ENCODE results near the gene SCTR. TPM values are rescaled to one million over a fixed set of nuclear protein-coding genes. Genes with fewer than 3 reads are reported as not detected.

The SCTR gene
- total RNA-seq, 1 donor from 2014 or later = not detected

- no peak overlapping the region for H3K27ac Mint-ChIP-seq
- no peak for DNase-seq (ENCODE audit: low spot score)
Observed at GRCh38 chr2:119536707-119537106, 12.4 kb upstream of the SCTR start.

GRCh38 chr2:119536211-119536610 is 11.9 kb upstream of the SCTR start:
- H3K4me1 ChIP-seq = no peaks in the 10 kb centered on the region
- H3K9ac ChIP-seq = no peak overlapping the region
- no peak overlapping the region for H2AFZ ChIP-seq (replicated peaks)
- H3K4me2 ChIP-seq = no peak overlapping the region
- no peaks in the 10 kb centered on the region for H3K9me3 ChIP-seq (ENCODE audit: low read depth)
- H3K9me3 Mint-ChIP-seq = peaks cover 36% of the 10 kb centered on the region
- H3K27me3 Mint-ChIP-seq (ENCODE audit: insufficient read depth, low read depth) = peaks cover 4% of the 10 kb centered on the region
- H3K36me3 ChIP-seq = no peaks in the 10 kb centered on the region
- no peaks in the 10 kb centered on the region for H3K27me3 ChIP-seq
- no peaks in the 10 kb centered on the region for H4K20me1 ChIP-seq (ENCODE audit: low read depth)
- DNase-seq (ENCODE audit: low spot score) = no peak
- H3K79me2 ChIP-seq (ENCODE audit: low read depth) = no peaks in the 10 kb centered on the region
- H3K4me3 ChIP-seq = no peak overlapping the region
- TF ChIP-seq EZH2 (IDR thresholded peaks at IDR 0.05) = no peak
- TF ChIP-seq CTCF (IDR thresholded peaks at IDR 0.05) = no peak
- no peak for TF ChIP-seq EZH2phosphoT487 (IDR thresholded peaks at IDR 0.05)
- peak overlapping the region; percentile 64 for H3K27ac Mint-ChIP-seq
- no peak overlapping the region for H3K4me3 Mint-ChIP-seq
- H3K4me1 Mint-ChIP-seq = peaks cover 17% of the 10 kb centered on the region
- H3K36me3 Mint-ChIP-seq = peaks cover 7% of the 10 kb centered on the region
- no peak overlapping the region for H3K27ac ChIP-seq
- no peaks in the 10 kb centered on the region for H3F3A ChIP-seq (ENCODE audit: low read depth)

More at GRCh38 chr2:119536707-119537106, 12.4 kb upstream of the SCTR start:
- no peak overlapping the region for H2AFZ ChIP-seq (replicated peaks)
- H3K9me3 Mint-ChIP-seq = peaks cover 33% of the 10 kb centered on the region
- no peak overlapping the region for H3K4me3 ChIP-seq
- no peak overlapping the region for H3K9ac ChIP-seq
- H3F3A ChIP-seq (ENCODE audit: low read depth) = no peaks in the 10 kb centered on the region
- no peaks in the 10 kb centered on the region for H3K4me1 ChIP-seq
- H3K9me3 ChIP-seq (ENCODE audit: low read depth) = no peaks in the 10 kb centered on the region
- H3K27me3 Mint-ChIP-seq (ENCODE audit: insufficient read depth, low read depth) = peaks cover 4% of the 10 kb centered on the region
- no peak overlapping the region for H3K4me3 Mint-ChIP-seq
- peaks cover 17% of the 10 kb centered on the region for H3K4me1 Mint-ChIP-seq
- H3K79me2 ChIP-seq (ENCODE audit: low read depth) = no peaks in the 10 kb centered on the region
- H3K27ac ChIP-seq = no peak overlapping the region
- no peak for TF ChIP-seq EZH2phosphoT487 (IDR thresholded peaks at IDR 0.05)
- TF ChIP-seq EZH2 (IDR thresholded peaks at IDR 0.05) = no peak
- TF ChIP-seq CTCF (IDR thresholded peaks at IDR 0.05) = no peak
- H4K20me1 ChIP-seq (ENCODE audit: low read depth) = no peaks in the 10 kb centered on the region
- no peaks in the 10 kb centered on the region for H3K27me3 ChIP-seq
- no peak overlapping the region for H3K4me2 ChIP-seq
- peaks cover 5% of the 10 kb centered on the region for H3K36me3 Mint-ChIP-seq
- no peaks in the 10 kb centered on the region for H3K36me3 ChIP-seq

- H3K27me3 Mint-ChIP-seq (ENCODE audit: insufficient read depth, low read depth) = peaks cover 7% of the 10 kb centered on the region
Observed at GRCh38 chr2:119533560-119533959, 9.3 kb upstream of the SCTR start.

More at GRCh38 chr2:119533560-119533959, 9.3 kb upstream of the SCTR start:
- Histone ChIP-seq H3K9ac (no peak overlapping the region), H3K36me3 (no peaks in the 10 kb centered on the region), H3K9me3 (ENCODE audit: low read depth) (no peaks in the 10 kb centered on the region), H3F3A (ENCODE audit: low read depth) (no peaks in the 10 kb centered on the region), H3K4me1 (no peaks in the 10 kb centered on the region), H2AFZ (replicated peaks) (no peak overlapping the region), H3K4me2 (no peak overlapping the region), H3K27ac (no peak overlapping the region), H3K27me3 (no peaks in the 10 kb centered on the region), H4K20me1 (ENCODE audit: low read depth) (no peaks in the 10 kb centered on the region), H3K4me3 (no peak overlapping the region), H3K79me2 (ENCODE audit: low read depth) (no peaks in the 10 kb centered on the region)
- DNase-seq (ENCODE audit: low spot score) = no peak
- peaks cover 15% of the 10 kb centered on the region for H3K4me1 Mint-ChIP-seq
- no peak overlapping the region for H3K27ac Mint-ChIP-seq
- TF ChIP-seq CTCF (IDR thresholded peaks at IDR 0.05) (no peak), EZH2 (IDR thresholded peaks at IDR 0.05) (no peak), EZH2phosphoT487 (IDR thresholded peaks at IDR 0.05) (no peak)
- no peak overlapping the region for H3K4me3 Mint-ChIP-seq
- peaks cover 9% of the 10 kb centered on the region for H3K36me3 Mint-ChIP-seq
- peaks cover 41% of the 10 kb centered on the region for H3K9me3 Mint-ChIP-seq
